Pons (tissue), 1 donor: Measurements from ENCODE around the gene CAPZA2.
A peak's percentile ranks its signal among the peaks of the same experiment; 100 is the strongest.
"Not testable (repeated sequence)": the region's sequence is repeated elsewhere in the genome, so short reads cannot be mapped to it uniquely, and the experiment has no call there.

Experiments
- DNase-seq: peaks from one replicate; pipeline ENCODE4 v3.0.0-alpha.2; 2016; ENCODE audit warnings: low spot score

CAPZA2 gene

GRCh38 chr7:116862234-116862950, at the start of gene CAPZA2:
Gene CAPZA2, plus strand, starts transcription at chr7:116862587. Its CDS starts 25 bp downstream, at chr7:116862612.
- peak; percentile 86 for DNase-seq

DNA sequence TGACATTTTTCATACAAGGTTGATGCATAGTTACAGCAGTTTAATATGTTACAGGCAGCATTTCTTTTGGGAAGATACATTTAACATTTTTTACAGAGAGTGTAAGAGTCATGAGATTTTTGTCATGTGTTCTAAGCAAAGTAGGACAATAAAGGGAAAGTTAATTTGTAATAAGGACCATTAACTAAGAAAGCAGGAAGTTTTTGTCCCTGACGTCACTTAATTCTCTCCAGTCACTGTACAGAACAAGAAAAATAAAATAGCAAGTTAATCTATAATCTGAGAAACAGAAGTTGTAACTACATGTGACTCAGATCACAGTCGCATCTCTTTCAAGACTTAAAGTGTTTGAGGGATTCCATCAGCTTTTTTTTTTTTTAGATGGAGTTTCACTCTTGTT, 49.5 kb upstream of the CAPZA2 start:
- DNase-seq = no peak

DNA sequence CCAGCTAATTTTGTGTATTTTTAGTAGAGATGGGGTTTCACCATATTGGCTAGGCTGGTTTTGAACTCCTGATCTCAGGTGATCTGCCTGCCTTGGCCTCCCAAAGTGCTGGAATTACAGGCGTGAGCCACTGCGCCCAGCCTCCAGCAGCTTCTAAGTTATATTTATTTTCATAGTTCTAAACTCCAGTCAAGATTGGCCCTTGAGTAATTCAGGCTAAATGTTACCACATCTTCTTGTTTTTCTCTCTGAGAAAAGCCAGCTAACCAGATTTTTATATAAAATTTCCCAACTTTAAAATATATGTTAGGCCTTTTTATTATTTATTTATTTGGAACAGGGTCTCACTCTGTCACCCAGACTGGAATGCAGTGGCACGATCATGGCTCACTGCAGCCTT, 49.0 kb upstream of the CAPZA2 start:
- not testable (repeated sequence) for DNase-seq

- DNase-seq = no peak
These were observed 47.3 kb upstream of the CAPZA2 start for GRCh38 chr7:116815041-116815440.

GRCh38 chr7:116820149-116820548, 42.2 kb upstream of the CAPZA2 start:
- DNase-seq = no peak

DNA sequence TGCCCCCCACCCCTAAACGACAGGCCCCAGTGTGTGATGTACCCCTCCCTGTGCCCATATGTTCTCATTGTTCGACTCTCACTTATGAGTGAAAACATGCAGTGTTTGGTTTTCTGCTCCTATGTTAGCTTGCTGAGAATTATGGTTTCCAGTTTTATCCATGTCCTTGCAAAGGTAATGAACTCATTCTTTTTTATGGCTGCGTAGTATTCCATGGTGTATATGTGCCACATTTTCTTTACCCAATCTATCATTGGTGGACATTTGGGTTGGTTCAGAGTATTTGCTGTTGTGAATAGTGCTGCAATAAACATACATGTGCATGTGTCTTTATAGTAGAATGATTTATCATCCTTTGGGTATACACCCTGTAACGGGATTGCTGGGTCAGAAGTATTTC, 40.7 kb upstream of the CAPZA2 start:
- DNase-seq = not testable (repeated sequence)

DNA sequence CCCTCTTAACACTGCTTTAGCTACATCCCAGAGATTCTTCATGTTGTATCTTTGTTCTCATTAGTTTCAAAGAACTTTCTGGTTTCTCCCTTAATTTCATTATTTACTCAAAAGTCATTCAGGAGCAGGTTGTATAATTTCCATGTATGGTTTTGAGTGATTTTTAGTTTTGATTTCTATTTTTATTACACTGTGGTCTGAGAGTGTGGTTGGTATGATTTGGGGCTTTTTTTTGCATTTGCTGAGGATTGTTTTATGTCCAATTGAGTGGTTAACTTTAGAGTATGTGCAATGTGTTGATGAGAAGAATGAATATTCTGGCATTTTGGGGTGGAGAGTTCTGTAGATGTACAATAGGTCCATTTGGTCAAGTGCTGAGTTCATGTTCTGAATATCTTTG, 37.9 kb upstream of the CAPZA2 start:
- no peak for DNase-seq

- no peak for DNase-seq
These were observed 34.1 kb upstream of the CAPZA2 start for GRCh38 chr7:116828281-116828680.

DNA sequence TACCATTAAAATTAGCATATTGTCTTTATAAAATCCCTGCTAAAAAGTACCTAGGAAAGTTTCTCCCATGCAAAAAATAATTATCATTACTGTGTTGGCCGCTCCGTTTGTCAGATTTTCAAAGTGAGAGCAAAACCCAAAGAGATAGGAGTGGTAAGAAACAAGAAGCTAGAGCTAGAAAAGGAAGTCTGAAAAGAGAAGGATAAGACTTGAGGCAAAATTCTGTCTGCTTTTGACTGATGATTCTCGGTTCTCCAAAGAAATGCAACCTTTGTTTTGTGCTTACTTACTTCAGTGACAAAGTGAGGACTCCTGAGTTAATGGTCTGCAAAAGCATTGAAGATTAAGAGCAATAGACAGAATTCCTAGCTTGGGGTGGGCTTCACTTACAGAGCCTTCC, 33.3 kb upstream of the CAPZA2 start:
- no peak for DNase-seq

GRCh38 chr7:116829493-116829892, 32.9 kb upstream of the CAPZA2 start:
- no peak for DNase-seq

GRCh38 chr7:116832692-116833091, 29.7 kb upstream of the CAPZA2 start:
- no peak for DNase-seq

GRCh38 chr7:116834815-116835504, 27.4 kb upstream of the CAPZA2 start:
- no peak for DNase-seq

- DNase-seq = peak; percentile 46
These were observed 26.3 kb upstream of the CAPZA2 start for GRCh38 chr7:116836048-116836447.

- no peak for DNase-seq
These were observed 25.5 kb upstream of the CAPZA2 start for GRCh38 chr7:116836911-116837310.

GRCh38 chr7:116837586-116837985, 24.8 kb upstream of the CAPZA2 start:
- no peak for DNase-seq

GRCh38 chr7:116840256-116840655, 22.1 kb upstream of the CAPZA2 start:
- DNase-seq = no peak

DNA sequence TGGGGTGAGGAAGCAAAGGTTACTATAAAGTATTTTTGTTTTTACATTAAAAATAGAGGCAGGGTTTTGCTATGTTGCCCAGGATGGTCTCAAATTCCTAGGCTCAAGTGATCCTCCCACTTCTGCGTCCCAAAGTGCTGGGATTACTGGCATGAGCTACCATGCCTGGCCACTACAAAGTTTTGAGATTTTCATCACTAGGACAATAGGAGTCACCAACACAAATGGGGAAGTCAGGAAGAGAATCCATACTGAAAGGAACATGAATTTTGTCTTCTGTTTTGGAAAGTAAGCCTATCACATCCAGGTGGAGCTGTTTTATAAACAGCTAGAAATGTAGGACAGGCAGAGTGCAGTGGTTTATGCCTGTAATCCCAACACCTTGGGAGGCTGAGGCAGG, 20.0 kb upstream of the CAPZA2 start:
- DNase-seq = no peak

DNA sequence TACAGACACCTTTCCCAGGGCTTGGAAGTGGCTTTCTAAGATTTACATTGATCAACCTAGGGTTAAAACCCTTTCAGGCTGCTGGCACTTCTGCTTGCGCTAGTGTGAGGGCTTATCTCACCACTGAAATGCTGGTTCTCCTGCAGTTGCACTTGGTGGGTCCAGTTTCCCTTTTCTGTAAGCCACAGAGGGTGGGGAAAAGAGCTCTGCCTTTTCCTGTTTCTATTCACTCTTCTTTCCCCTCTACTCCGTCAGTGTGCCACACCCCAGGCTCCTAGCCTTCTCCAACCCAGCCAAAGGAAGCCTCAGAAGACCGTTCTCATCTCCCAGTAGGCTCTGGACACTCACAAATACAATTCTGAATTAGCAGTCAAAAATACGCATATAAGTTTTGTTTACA, 19.0 kb upstream of the CAPZA2 start:
- peak; percentile 41 for DNase-seq

DNA sequence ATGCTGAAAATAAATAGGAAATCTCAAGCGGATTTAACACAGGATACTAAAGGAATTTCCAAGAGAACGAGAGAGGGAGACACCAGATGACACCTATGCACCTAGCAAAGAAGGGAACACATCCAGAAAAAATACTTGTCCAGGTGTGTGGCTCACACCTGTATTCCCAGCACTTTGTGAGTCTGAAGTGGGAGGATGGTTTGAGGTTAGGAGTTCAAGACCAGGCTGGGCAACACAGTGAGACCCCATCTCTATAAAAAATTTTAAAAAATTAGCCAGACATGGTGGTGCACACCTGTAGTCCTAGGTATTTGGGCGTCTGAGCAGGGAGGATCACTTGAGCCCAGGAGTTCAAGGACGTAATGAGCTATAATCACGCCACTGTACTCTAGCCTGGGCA, 11.2 kb upstream of the CAPZA2 start:
- DNase-seq = no peak

DNA sequence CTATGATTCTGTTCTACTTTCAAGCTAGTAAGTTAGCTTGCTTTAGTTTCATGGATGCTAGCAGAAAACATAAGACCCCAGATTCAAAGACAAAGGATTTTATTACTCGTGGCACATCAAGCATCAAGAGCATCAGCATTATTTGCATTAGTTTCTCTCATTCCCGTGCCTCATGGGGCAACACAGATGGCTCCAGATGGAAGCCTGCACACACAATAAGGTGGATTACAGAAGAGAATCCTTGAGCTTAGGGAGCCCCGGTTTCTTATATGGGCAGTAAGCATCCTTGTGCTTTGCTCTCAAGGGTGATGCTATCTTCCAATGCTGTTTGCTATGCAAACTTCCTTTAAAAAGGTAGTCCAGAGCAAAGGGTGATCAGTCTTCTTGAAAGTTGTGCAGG, 10.7 kb upstream of the CAPZA2 start:
- DNase-seq = no peak

- DNase-seq = no peak
These were observed 8.3 kb upstream of the CAPZA2 start for GRCh38 chr7:116854132-116854531.

GRCh38 chr7:116857052-116857451, 5.3 kb upstream of the CAPZA2 start:
- DNase-seq = no peak

DNA sequence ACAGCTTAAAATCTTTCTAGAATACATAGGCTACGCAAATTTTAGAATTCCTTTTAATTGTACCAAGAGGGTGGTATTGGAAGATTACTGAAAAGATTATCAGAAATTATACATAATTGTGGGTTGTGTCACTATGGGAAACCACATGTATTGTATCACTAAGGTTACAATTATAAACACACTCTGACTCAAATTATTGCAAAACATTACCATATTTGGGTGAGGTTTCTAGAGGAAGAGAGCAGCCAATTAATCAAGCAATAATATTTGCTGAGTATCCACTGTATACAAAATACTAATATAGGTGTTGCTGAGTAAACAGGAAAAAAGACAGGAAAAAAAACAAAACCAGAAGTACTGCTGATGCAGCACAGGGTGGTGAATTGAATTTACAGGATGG, 3.1 kb upstream of the CAPZA2 start:
- no peak for DNase-seq

- no peak for DNase-seq
These were observed 670 bp upstream of the CAPZA2 start for GRCh38 chr7:116861717-116862116.
